ENCODE data around the gene RERG. TPM values are rescaled to one million over a fixed set of nuclear protein-coding genes. Genes with fewer than 3 reads are reported as not detected.

Gene RERG
- total RNA-seq, 1 donor from 2014 or later = 4.7 TPM

- H3K27me3 ChIP-seq (ENCODE audit: control insufficient read depth in 3 of 3, insufficient read depth in 3 of 3, low read length in 3 of 3) = no peaks in the 10 kb centered on the region
- H3K9me3 ChIP-seq (ENCODE audit: control insufficient read depth in 3 of 3, low read length in 3 of 3) = no peaks in the 10 kb centered on the region
- H3K27ac ChIP-seq (ENCODE audit: low read depth, low read length) = peak overlapping the region; percentile 29
- no peaks in the 10 kb centered on the region for H3K36me3 ChIP-seq (ENCODE audit: control insufficient read depth in 3 of 3, insufficient read depth in 3 of 3, low read length in 3 of 3)
- no peak overlapping the region for H3K9ac ChIP-seq (ENCODE audit: low read depth in 1 of 3, low read length in 3 of 3)
- H3K4me1 ChIP-seq (ENCODE audit: control insufficient read depth in 3 of 3, insufficient read depth in 3 of 3, low read length in 3 of 3) = peaks cover 0 to 8% (median 7%) of the 10 kb centered on the region in 3 donors
- H3K4me3 ChIP-seq (ENCODE audit: low read length in 3 of 3) = no peak overlapping the region
Observed at GRCh38 chr12:15154103-15154502, 67.1 kb downstream of the RERG start.

- no peaks in the 10 kb centered on the region for H3K27me3 ChIP-seq (ENCODE audit: control insufficient read depth in 3 of 3, insufficient read depth in 3 of 3, low read length in 3 of 3)
- no peak overlapping the region for H3K4me3 ChIP-seq (ENCODE audit: low read length in 3 of 3)
- no peaks in the 10 kb centered on the region for H3K9me3 ChIP-seq (ENCODE audit: control insufficient read depth in 3 of 3, low read length in 3 of 3)
- H3K9ac ChIP-seq (ENCODE audit: low read depth in 1 of 3, low read length in 3 of 3) = no peak overlapping the region
- H3K4me1 ChIP-seq (ENCODE audit: control insufficient read depth in 3 of 3, insufficient read depth in 3 of 3, low read length in 3 of 3) = peaks cover 0 to 8% (median 7%) of the 10 kb centered on the region in 3 donors
- H3K27ac ChIP-seq (ENCODE audit: low read depth, low read length) = peak overlapping the region; percentile 29
- no peaks in the 10 kb centered on the region for H3K36me3 ChIP-seq (ENCODE audit: control insufficient read depth in 3 of 3, insufficient read depth in 3 of 3, low read length in 3 of 3)
Observed at GRCh38 chr12:15152868-15153267, 68.3 kb downstream of the RERG start.

GRCh38 chr12:15152456-15152855, 68.8 kb downstream of the RERG start:
- Histone ChIP-seq H3K9ac (ENCODE audit: low read depth in 1 of 3, low read length in 3 of 3) (peak overlapping the region in 1 of 3 donors; percentile 6), H3K4me1 (ENCODE audit: control insufficient read depth in 3 of 3, insufficient read depth in 3 of 3, low read length in 3 of 3) (peaks cover 0 to 8% (median 7%) of the 10 kb centered on the region in 3 donors), H3K27ac (ENCODE audit: low read depth, low read length) (no peak overlapping the region), H3K27me3 (ENCODE audit: control insufficient read depth in 3 of 3, insufficient read depth in 3 of 3, low read length in 3 of 3) (no peaks in the 10 kb centered on the region), H3K4me3 (ENCODE audit: low read length in 3 of 3) (no peak overlapping the region), H3K9me3 (ENCODE audit: control insufficient read depth in 3 of 3, low read length in 3 of 3) (no peaks in the 10 kb centered on the region), H3K36me3 (ENCODE audit: control insufficient read depth in 3 of 3, insufficient read depth in 3 of 3, low read length in 3 of 3) (no peaks in the 10 kb centered on the region)

- no peaks in the 10 kb centered on the region for H3K9me3 ChIP-seq (ENCODE audit: control insufficient read depth in 3 of 3, low read length in 3 of 3)
- no peaks in the 10 kb centered on the region for H3K27me3 ChIP-seq (ENCODE audit: control insufficient read depth in 3 of 3, insufficient read depth in 3 of 3, low read length in 3 of 3)
- H3K27ac ChIP-seq (ENCODE audit: low read depth, low read length) = peak overlapping the region; percentile 8
- no peaks in the 10 kb centered on the region for H3K36me3 ChIP-seq (ENCODE audit: control insufficient read depth in 3 of 3, insufficient read depth in 3 of 3, low read length in 3 of 3)
- no peak overlapping the region for H3K4me3 ChIP-seq (ENCODE audit: low read length in 3 of 3)
- no peak overlapping the region for H3K9ac ChIP-seq (ENCODE audit: low read depth in 1 of 3, low read length in 3 of 3)
- H3K4me1 ChIP-seq (ENCODE audit: control insufficient read depth in 3 of 3, insufficient read depth in 3 of 3, low read length in 3 of 3) = peaks cover 0 to 9% (median 7%) of the 10 kb centered on the region in 3 donors
Observed at GRCh38 chr12:15151161-15152091, 69.8 kb downstream of the RERG start.

- Histone ChIP-seq H3K36me3 (ENCODE audit: control insufficient read depth in 3 of 3, insufficient read depth in 3 of 3, low read length in 3 of 3) (no peaks in the 10 kb centered on the region), H3K27ac (ENCODE audit: low read depth, low read length) (no peak overlapping the region), H3K4me1 (ENCODE audit: control insufficient read depth in 3 of 3, insufficient read depth in 3 of 3, low read length in 3 of 3) (peaks cover 0 to 2% (median 0%) of the 10 kb centered on the region in 3 donors), H3K9me3 (ENCODE audit: control insufficient read depth in 3 of 3, low read length in 3 of 3) (no peaks in the 10 kb centered on the region), H3K27me3 (ENCODE audit: control insufficient read depth in 3 of 3, insufficient read depth in 3 of 3, low read length in 3 of 3) (no peaks in the 10 kb centered on the region), H3K4me3 (ENCODE audit: low read length in 3 of 3) (peak overlapping the region in 1 of 3 donors; percentile 31), H3K9ac (ENCODE audit: low read depth in 1 of 3, low read length in 3 of 3) (peak overlapping the region in 1 of 3 donors; percentile 12)
Observed at GRCh38 chr12:15146585-15146984, 74.6 kb downstream of the RERG start.

- Histone ChIP-seq H3K4me1 (ENCODE audit: control insufficient read depth in 3 of 3, insufficient read depth in 3 of 3, low read length in 3 of 3) (peaks cover 0 to 2% (median 0%) of the 10 kb centered on the region in 3 donors), H3K27me3 (ENCODE audit: control insufficient read depth in 3 of 3, insufficient read depth in 3 of 3, low read length in 3 of 3) (no peaks in the 10 kb centered on the region), H3K4me3 (ENCODE audit: low read length in 3 of 3) (no peak overlapping the region), H3K27ac (ENCODE audit: low read depth, low read length) (no peak overlapping the region), H3K9me3 (ENCODE audit: control insufficient read depth in 3 of 3, low read length in 3 of 3) (no peaks in the 10 kb centered on the region), H3K9ac (ENCODE audit: low read depth in 1 of 3, low read length in 3 of 3) (no peak overlapping the region), H3K36me3 (ENCODE audit: control insufficient read depth in 3 of 3, insufficient read depth in 3 of 3, low read length in 3 of 3) (no peaks in the 10 kb centered on the region)
Observed at GRCh38 chr12:15143467-15143866, 77.8 kb downstream of the RERG start.

GRCh38 chr12:15142711-15143110, 78.5 kb downstream of the RERG start:
- Histone ChIP-seq H3K4me1 (ENCODE audit: control insufficient read depth in 3 of 3, insufficient read depth in 3 of 3, low read length in 3 of 3) (peaks cover 0 to 2% (median 0%) of the 10 kb centered on the region in 3 donors), H3K9ac (ENCODE audit: low read depth in 1 of 3, low read length in 3 of 3) (no peak overlapping the region)

GRCh38 chr12:15131431-15131830, 89.8 kb downstream of the RERG start:
- H3K4me3 ChIP-seq (ENCODE audit: low read length in 3 of 3) = no peak overlapping the region
- H3K4me1 ChIP-seq (ENCODE audit: control insufficient read depth in 3 of 3, insufficient read depth in 3 of 3, low read length in 3 of 3) = peaks cover 0 to 3% (median 0%) of the 10 kb centered on the region in 3 donors
- H3K36me3 ChIP-seq (ENCODE audit: control insufficient read depth in 3 of 3, insufficient read depth in 3 of 3, low read length in 3 of 3) = no peaks in the 10 kb centered on the region
- no peak overlapping the region for H3K9ac ChIP-seq (ENCODE audit: low read depth in 1 of 3, low read length in 3 of 3)
- H3K9me3 ChIP-seq (ENCODE audit: control insufficient read depth in 3 of 3, low read length in 3 of 3) = no peaks in the 10 kb centered on the region
- no peaks in the 10 kb centered on the region for H3K27me3 ChIP-seq (ENCODE audit: control insufficient read depth in 3 of 3, insufficient read depth in 3 of 3, low read length in 3 of 3)
- H3K27ac ChIP-seq (ENCODE audit: low read depth, low read length) = no peak overlapping the region

More at GRCh38 chr12:15142711-15143110, 78.5 kb downstream of the RERG start:
- Histone ChIP-seq H3K4me3 (ENCODE audit: low read length in 3 of 3) (no peak overlapping the region), H3K9me3 (ENCODE audit: control insufficient read depth in 3 of 3, low read length in 3 of 3) (no peaks in the 10 kb centered on the region), H3K27me3 (ENCODE audit: control insufficient read depth in 3 of 3, insufficient read depth in 3 of 3, low read length in 3 of 3) (no peaks in the 10 kb centered on the region), H3K36me3 (ENCODE audit: control insufficient read depth in 3 of 3, insufficient read depth in 3 of 3, low read length in 3 of 3) (no peaks in the 10 kb centered on the region), H3K27ac (ENCODE audit: low read depth, low read length) (no peak overlapping the region)

GRCh38 chr12:15130541-15130940, 90.7 kb downstream of the RERG start:
- Histone ChIP-seq H3K27me3 (ENCODE audit: control insufficient read depth in 3 of 3, insufficient read depth in 3 of 3, low read length in 3 of 3) (no peaks in the 10 kb centered on the region), H3K9me3 (ENCODE audit: control insufficient read depth in 3 of 3, low read length in 3 of 3) (no peaks in the 10 kb centered on the region), H3K36me3 (ENCODE audit: control insufficient read depth in 3 of 3, insufficient read depth in 3 of 3, low read length in 3 of 3) (no peaks in the 10 kb centered on the region), H3K4me1 (ENCODE audit: control insufficient read depth in 3 of 3, insufficient read depth in 3 of 3, low read length in 3 of 3) (peaks cover 0 to 3% (median 0%) of the 10 kb centered on the region in 3 donors), H3K27ac (ENCODE audit: low read depth, low read length) (no peak overlapping the region), H3K4me3 (ENCODE audit: low read length in 3 of 3) (no peak overlapping the region), H3K9ac (ENCODE audit: low read depth in 1 of 3, low read length in 3 of 3) (no peak overlapping the region)

GRCh38 chr12:15123401-15123800, 97.8 kb downstream of the RERG start:
- no peak overlapping the region for H3K9ac ChIP-seq (ENCODE audit: low read depth in 1 of 3, low read length in 3 of 3)
- H3K36me3 ChIP-seq (ENCODE audit: control insufficient read depth in 3 of 3, insufficient read depth in 3 of 3, low read length in 3 of 3) = no peaks in the 10 kb centered on the region
- no peak overlapping the region for H3K27ac ChIP-seq (ENCODE audit: low read depth, low read length)
- H3K4me1 ChIP-seq (ENCODE audit: control insufficient read depth in 3 of 3, insufficient read depth in 3 of 3, low read length in 3 of 3) = no peaks in the 10 kb centered on the region
- no peaks in the 10 kb centered on the region for H3K9me3 ChIP-seq (ENCODE audit: control insufficient read depth in 3 of 3, low read length in 3 of 3)
- no peaks in the 10 kb centered on the region for H3K27me3 ChIP-seq (ENCODE audit: control insufficient read depth in 3 of 3, insufficient read depth in 3 of 3, low read length in 3 of 3)
- no peak overlapping the region for H3K4me3 ChIP-seq (ENCODE audit: low read length in 3 of 3)
